PFSK-1 (cell line): ENCODE measurements around the gene CAMTA1.

Experiments used
- POLR2AphosphoS5 ChIP-seq: IDR thresholded peaks from 2 replicates; pipeline ENCODE4 v1.6.1; 2012; ENCODE audit warnings: low read depth, mild to moderate bottlenecking, control low read depth, low read length, moderate library complexity
- REST ChIP-seq, 2 experiments: IDR thresholded peaks; 2 replicates each; pipeline versions ENCODE4 v1.6.1 to v1.8.0; 2011 to 2012; ENCODE audit warnings: low read depth in 2 of 2, low read length in 2 of 2, control low read depth in 1 of 2, inconsistent platforms in 1 of 2, mild to moderate bottlenecking in 1 of 2, moderate library complexity in 1 of 2; ENCODE audit not compliant: insufficient read depth in 1 of 2
- SIN3A ChIP-seq: IDR thresholded peaks from 2 replicates; pipeline ENCODE4 v1.6.1; 2012; ENCODE audit warnings: mild to moderate bottlenecking, low read length, moderate library complexity, borderline replicate concordance; ENCODE audit not compliant: insufficient read depth
- TAF1 ChIP-seq: IDR thresholded peaks from 2 replicates; pipeline ENCODE4 v1.6.1; 2012; ENCODE audit warnings: low read length, control low read depth, borderline replicate concordance; ENCODE audit not compliant: insufficient read depth

DNA sequence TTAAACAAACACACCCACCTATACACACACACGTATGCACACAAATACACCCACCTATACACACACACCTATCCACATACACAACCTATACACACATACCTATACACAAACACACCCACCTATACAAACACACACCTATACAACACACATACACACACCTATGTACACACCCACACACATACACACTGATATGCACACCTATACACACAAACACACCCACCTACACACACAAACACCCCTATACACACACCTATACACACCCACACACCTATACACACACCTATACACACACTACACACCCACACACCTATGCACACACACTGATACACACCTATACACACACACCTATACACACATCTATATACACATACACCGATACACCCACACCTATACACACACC, 870.1 kb downstream of the CAMTA1 start:
- TF ChIP-seq TAF1 (no peak), POLR2AphosphoS5 (no peak), REST (IDR thresholded peaks at IDR 0.05; ENCODE audit: insufficient read depth in 1 of 2, low read depth in 2 of 2, low read length in 2 of 2) (no peak), SIN3A (no peak)
